ENCODE data around the gene CNTNAP5.

CNTNAP5 gene

GRCh38 chr2:124837496-124837895 lies 812.4 kb downstream of the CNTNAP5 start:
- DNase-seq: no peak

GRCh38 chr2:124838406-124838805 lies 813.3 kb downstream of the CNTNAP5 start:
- no peak for DNase-seq

- DNase-seq: no peak
Observed at GRCh38 chr2:124867247-124867646, 842.2 kb downstream of the CNTNAP5 start.

DNA sequence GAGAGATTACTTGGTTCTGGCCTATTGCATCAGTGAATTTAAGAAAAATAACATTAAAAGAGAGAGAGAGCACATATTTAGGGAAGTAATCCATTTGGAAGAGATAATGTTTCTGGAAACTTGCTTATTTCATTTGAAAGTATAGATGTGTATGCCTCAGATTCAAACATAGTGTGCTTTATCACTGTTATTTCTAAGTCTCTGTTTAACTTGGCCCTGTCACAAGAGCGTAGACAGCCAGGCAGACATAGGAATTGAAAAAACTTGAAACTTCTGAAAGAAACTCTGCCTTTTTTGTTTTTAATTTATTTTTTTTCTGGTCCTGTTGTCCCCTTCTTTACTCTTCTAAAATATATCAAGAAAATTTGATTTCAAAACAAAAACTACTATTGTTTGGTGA lies 849.1 kb downstream of the CNTNAP5 start:
- DNase-seq: no peak

DNA sequence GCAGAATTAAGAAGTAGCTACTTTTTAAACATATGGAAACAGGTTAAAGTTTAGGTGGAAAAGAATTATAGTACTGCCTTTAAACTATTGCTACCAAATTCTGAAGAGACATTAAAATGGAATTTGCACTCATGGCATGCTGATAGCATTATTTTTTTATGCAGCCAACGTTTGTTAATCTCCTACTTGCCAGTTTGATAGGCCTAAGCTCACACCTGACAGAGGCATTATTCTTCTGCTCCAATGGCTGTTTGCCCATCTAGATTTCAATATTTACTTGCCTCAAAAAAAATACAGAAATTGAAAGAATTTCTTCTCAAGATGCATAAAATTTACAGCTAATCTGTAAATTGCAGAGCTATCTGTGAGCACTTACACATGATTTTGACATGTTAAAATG lies 849.6 kb downstream of the CNTNAP5 start:
- DNase-seq: no peak

- DNase-seq: no peak
Observed at GRCh38 chr2:124875627-124876244, 850.6 kb downstream of the CNTNAP5 start.

DNA sequence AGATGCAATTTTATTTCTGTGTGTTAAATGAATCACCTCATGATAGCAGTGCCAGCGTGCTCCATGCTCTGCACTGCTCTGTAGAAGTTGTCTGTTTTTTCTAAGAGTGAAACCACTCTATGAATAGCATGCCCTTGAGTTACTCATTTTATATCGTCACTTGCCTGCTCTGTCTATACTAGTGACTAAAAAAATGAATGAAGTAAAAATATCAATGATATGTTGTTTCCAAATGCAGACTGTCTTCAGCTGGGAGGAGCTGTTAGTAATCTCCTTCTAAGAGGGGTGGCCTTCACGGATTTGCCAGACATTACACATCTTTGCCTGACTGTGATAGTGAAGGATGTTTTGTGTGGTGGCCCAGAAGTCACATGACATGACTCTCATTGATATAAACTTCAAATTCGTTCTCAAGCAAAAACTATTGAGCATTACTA lies 852.1 kb downstream of the CNTNAP5 start:
- no peak for DNase-seq

DNA sequence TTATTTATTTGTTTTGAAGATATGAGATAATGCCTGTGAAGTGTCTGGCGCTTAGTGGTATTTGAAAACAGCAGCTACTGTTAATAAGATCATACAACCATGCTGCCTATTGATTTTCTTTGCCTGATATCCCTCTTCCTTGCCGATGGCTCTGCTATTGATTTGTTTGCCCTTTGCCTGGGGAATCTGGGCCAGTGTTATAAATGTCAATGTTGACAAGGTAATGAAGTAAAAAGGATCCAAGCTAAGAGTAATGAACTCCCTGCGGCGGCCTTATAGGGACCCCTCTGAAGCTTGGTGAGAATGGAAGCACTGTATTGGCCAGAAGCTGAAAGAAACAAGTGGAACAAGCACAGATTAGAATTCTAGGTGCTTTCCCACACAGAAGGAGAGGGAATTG lies 854.6 kb downstream of the CNTNAP5 start:
- no peak for DNase-seq

GRCh38 chr2:124880995-124881394 lies 855.9 kb downstream of the CNTNAP5 start:
- no peak for DNase-seq

GRCh38 chr2:124882423-124882822 lies 857.3 kb downstream of the CNTNAP5 start:
- no peak for DNase-seq

GRCh38 chr2:124883595-124883994 lies 858.5 kb downstream of the CNTNAP5 start:
- DNase-seq: no peak

- no peak for DNase-seq
Observed at GRCh38 chr2:124884315-124884714, 859.2 kb downstream of the CNTNAP5 start.

DNA sequence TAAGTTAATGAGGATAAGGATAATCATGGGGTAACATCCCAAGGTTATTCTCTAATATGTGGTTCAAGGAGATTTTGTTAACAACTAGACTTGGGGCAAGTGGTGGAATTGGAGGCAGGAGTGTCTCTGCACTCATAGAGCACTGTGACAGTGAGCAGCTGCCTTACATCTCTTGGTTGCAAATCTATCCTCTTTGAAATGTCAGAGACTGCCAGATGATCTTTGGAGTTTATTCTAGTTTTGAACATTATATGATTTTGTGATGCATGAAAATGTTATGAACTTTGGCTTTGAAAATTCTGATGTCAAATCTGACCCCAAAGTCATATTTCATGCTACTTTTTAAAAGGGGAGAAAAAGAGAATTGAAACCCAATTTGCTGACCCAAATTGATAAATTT lies 861.1 kb downstream of the CNTNAP5 start:
- DNase-seq: no peak

DNA sequence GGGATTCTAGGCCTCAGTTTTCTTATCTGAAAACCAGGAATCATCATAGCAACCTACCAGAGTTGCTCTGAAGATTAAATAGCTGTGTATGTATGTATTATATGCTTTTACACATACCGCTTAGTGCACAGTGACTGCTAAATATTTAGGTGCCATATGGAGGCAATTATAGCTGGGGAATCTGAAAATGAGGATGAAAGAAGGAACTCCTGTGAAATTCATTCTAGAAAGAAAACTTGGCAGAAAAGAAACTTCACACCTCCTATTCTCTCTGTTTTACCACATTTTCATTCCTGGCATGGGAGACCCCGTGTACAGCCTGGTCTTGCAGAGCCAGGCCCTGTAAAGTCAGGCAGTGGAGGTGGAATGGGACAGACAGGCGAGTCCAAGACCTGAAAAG lies 862.4 kb downstream of the CNTNAP5 start:
- no peak for DNase-seq

DNA sequence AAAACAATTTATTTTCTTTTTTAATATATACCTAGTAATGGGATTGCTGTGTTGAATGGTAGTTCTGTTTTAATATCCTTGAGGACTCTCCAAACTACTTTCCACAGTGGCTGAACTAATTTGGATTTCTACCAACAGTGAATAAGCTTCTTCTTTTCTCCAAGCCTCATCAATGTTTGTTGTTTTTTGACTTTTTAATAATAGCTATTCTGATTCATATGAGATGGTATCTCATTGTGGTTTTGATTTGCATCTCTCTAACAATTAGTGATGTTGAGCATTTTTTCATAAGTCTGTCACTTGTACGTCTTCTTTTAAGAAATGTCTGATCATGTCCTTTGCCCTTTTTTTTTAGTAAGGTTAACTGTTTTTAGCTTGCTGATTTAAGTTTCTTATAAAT lies 863.3 kb downstream of the CNTNAP5 start:
- no peak for DNase-seq

DNA sequence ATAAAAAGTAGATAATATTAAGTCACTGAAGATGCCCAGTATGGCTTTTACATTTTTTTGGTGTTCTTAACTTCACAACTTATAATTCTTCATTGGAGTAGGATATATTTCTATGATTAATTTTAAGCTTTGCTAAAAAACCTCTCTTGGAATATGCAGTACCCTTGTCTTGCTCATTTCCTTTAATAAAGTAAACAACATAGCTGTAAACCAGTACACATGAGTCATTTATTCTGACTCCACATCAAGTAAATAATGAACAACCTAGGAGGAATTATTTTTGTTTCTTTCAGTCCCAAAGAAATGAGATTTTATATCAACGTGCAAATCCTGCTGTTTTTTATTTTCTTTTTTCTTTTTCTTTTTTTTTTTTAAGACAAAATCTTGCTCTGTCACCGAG lies 869.1 kb downstream of the CNTNAP5 start:
- no peak for DNase-seq

- no peak for DNase-seq
Observed at GRCh38 chr2:124898827-124899226, 873.7 kb downstream of the CNTNAP5 start.

DNA sequence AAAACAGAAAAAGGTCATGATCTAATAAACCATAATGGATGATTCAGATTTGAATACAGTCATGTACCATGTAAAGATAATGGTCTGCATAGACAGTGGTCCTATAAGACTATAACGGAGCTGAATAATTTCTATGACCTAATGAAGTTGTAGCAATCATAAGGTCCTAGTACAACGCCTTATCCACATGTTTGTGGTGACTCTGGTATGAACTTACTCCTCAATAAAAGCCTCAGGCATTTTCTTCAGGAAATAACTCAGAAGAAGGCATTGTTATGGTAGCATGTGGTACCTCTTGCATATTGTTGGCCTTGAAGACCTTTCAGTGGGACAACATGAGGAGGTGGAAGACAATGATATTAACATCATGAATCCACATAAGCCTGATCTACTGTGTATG lies 883.3 kb downstream of the CNTNAP5 start:
- DNase-seq: no peak

GRCh38 chr2:124911560-124911959 lies 886.5 kb downstream of the CNTNAP5 start:
- DNase-seq: no peak

DNA sequence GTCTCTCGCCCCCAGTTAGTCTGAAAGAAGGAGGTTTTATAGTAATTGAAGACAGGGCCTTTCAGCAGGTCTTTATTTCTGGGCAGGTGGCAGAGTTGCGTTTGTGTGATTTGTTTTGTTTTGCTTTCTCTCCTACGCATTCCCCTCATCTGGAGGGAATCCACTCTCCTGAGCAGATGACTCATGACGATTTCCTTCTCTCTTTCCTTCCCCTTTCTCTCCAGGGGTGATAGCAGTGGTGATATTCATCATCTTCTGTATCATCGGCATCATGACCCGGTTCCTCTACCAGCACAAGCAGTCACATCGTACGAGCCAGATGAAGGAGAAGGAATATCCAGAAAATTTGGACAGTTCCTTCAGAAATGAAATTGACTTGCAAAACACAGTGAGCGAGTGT lies 888.8 kb downstream of the CNTNAP5 start:
- no peak for DNase-seq

- DNase-seq: no peak
Observed at GRCh38 chr2:124915567-124915966, 890.5 kb downstream of the CNTNAP5 start.

GRCh38 chr2:124919296-124919695 lies 894.2 kb downstream of the CNTNAP5 start:
- no peak for DNase-seq

GRCh38 chr2:124920448-124920847 lies 895.4 kb downstream of the CNTNAP5 start:
- no peak for DNase-seq

DNA sequence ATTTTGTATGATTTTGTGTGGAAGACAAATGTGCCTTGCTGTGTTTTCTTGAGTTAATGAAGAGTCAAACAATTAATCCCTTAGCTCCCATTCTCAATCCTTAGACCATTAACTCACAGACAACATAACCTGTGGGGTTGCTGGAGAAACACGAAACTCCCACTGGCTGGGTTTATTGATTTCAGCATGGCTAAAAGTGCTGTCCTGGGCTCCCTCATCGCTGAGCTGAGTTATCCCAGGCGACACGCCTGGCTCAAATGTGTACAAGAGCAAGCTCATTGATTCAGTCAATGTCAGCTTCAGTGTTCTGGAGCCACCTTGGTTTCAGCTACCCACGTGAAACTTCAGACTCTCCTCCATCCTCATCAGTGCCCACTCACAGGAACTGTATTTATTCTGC lies 896.1 kb downstream of the CNTNAP5 start:
- DNase-seq: no peak

- no peak for DNase-seq
Observed at GRCh38 chr2:124923097-124923496, 898.0 kb downstream of the CNTNAP5 start.

- DNase-seq: no peak
Observed at GRCh38 chr2:124933883-124934282, 908.8 kb downstream of the CNTNAP5 start.

Data from activated CD4-positive, alpha-beta T cell treated with anti-CD3 and anti-CD28 coated beads, Interleukin-2, amount 50 U/mL, for 4 hours (primary cell).